HepG2 (cell line): ENCODE data around the gene SRCIN1. TPM values are rescaled to one million over a fixed set of nuclear protein-coding genes. Genes with fewer than 3 reads are reported as not detected.

Experiments
- ADNP ChIP-seq: sonication (generic); formaldehyde crosslinking; IDR thresholded peaks from 2 replicates; pipeline ENCODE4 v1.4.0; 2020; ENCODE audit warnings: missing genetic modification reagents
- ATF1 ChIP-seq: IDR thresholded peaks from 2 replicates; pipeline ENCODE4 v1.6.1; 2016; ENCODE audit warnings: mild to moderate bottlenecking, control low read depth
- BCL6 ChIP-seq: IDR thresholded peaks from 2 replicates; pipeline ENCODE4 v1.6.1; 2016; ENCODE audit warnings: missing genetic modification reagents, missing compliant biosample characterization
- BRCA1 ChIP-seq: sonication (generic); formaldehyde crosslinking; IDR thresholded peaks from 2 replicates; pipeline ENCODE4 v1.4.0; 2020; ENCODE audit warnings: missing genetic modification reagents
- FOXK2 ChIP-seq: fragments of 450-650 bp; IDR thresholded peaks from 2 replicates; pipeline ENCODE4 v1.6.1; 2016
- GTF2F1 ChIP-seq: fragments of 150-350 bp; IDR thresholded peaks from 2 replicates; pipeline ENCODE4 v1.6.1; 2014; ENCODE audit warnings: low read length
- GTF3A ChIP-seq: sonication (generic); formaldehyde crosslinking; conservative IDR thresholded peaks from 2 replicates; pipeline ENCODE4 v1.4.0; 2020; ENCODE audit warnings: mild to moderate bottlenecking, missing genetic modification reagents
- HNF4G ChIP-seq, 2 experiments: sonication (generic) in 1 of 2; formaldehyde crosslinking in 1 of 2; IDR thresholded peaks; 2 replicates each; pipeline versions ENCODE4 v1.4.0 to v1.6.1; 2011 to 2020; ENCODE audit warnings: borderline replicate concordance in 2 of 2, low read depth in 2 of 2, mild to moderate bottlenecking in 2 of 2, low read length in 1 of 2, missing genetic modification reagents in 1 of 2, moderate library complexity in 1 of 2
- MYC ChIP-seq: sonication (generic); formaldehyde crosslinking; IDR thresholded peaks from 2 replicates; pipeline ENCODE4 v1.9.0; 2021; ENCODE audit warnings: missing genetic modification reagents, borderline replicate concordance
- RARA ChIP-seq: IDR thresholded peaks from 2 replicates; pipeline ENCODE4 v1.6.1; 2016; ENCODE audit warnings: missing genetic modification reagents, missing compliant biosample characterization
- ZNF292 ChIP-seq: sonication (generic); formaldehyde crosslinking; IDR thresholded peaks from 2 replicates; pipeline ENCODE4 v1.8.1; 2022; ENCODE audit warnings: mild to moderate bottlenecking, low read depth, missing genetic modification reagents, borderline replicate concordance
- ZNF557 ChIP-seq: sonication (generic); formaldehyde crosslinking; IDR thresholded peaks from 2 replicates; pipeline ENCODE4 v1.4.0; 2020; ENCODE audit warnings: missing genetic modification reagents
- ZNF570 ChIP-seq: sonication (generic); formaldehyde crosslinking; IDR thresholded peaks from 2 replicates; pipeline ENCODE4 v1.4.0; 2020; ENCODE audit warnings: mild to moderate bottlenecking, missing genetic modification reagents, borderline replicate concordance
- ZNF687 ChIP-seq: sonication (generic); formaldehyde crosslinking; IDR thresholded peaks from 2 replicates; pipeline ENCODE4 v1.5.1; 2020; ENCODE audit warnings: mild to moderate bottlenecking, missing genetic modification reagents, moderate library complexity
- ZNF75D ChIP-seq: sonication (generic); formaldehyde crosslinking; IDR thresholded peaks from 2 replicates; pipeline ENCODE4 v1.8.1; 2023; ENCODE audit warnings: missing genetic modification reagents, mild to moderate bottlenecking, borderline replicate concordance
- ZSCAN9 ChIP-seq: IDR thresholded peaks from 2 replicates; pipeline ENCODE4 v1.6.1; 2016; ENCODE audit warnings: borderline replicate concordance
- polyA plus RNA-seq, 8 experiments: library from polyadenylated mRNA; depleted of rRNA in 3 of 8; stranded (reverse) in 7 of 8; unstranded in 1 of 8; fragments of >200 nt; fragmentation: Illumina TruSeq in 4 of 8; extraction: Trizol in 4 of 8; gene quantifications; 2 replicates each; pipeline versions ENCODE4 v1.2.1 to v1.2.3, GENCODE V29; 2011 to 2016; ENCODE audit warnings: low read depth in 4 of 8, missing spikeins in 1 of 8, mixed read lengths in 1 of 8; ENCODE audit not compliant: insufficient read depth in 1 of 8
- total RNA-seq, 5 experiments: library from RNA; depleted of rRNA; stranded (reverse); fragments of >200 nt; fragmentation: Illumina TruSeq; extraction: Trizol; gene quantifications; 2 replicates each; pipeline ENCODE4 v1.2.3, GENCODE V29; 2016; ENCODE audit warnings: low read depth in 1 of 5
- TF ChIP-seq, protein P1 (sequence below): sonication (generic); formaldehyde crosslinking; IDR thresholded peaks from 2 replicates; pipeline ENCODE4 v1.9.0; 2021; ENCODE audit warnings: missing genetic modification reagents, borderline replicate concordance
- TF ChIP-seq, protein P2 (sequence below): sonication (generic); formaldehyde crosslinking; conservative IDR thresholded peaks from 2 replicates; pipeline ENCODE4 v1.8.0; 2022; ENCODE audit warnings: mild to moderate bottlenecking, moderate library complexity, missing genetic modification reagents
- TF ChIP-seq, protein P3 (sequence below): sonication (generic); formaldehyde crosslinking; IDR thresholded peaks from 2 replicates; pipeline ENCODE4 v1.5.1; 2020; ENCODE audit warnings: missing genetic modification reagents, mild to moderate bottlenecking, borderline replicate concordance

SRCIN1 gene
- total and polyA plus RNA-seq, 2 of the 13 experiments (the other 11 are each of a cell fraction or from before 2014, with no cell fraction given), result 1.2 to 9.6 TPM

GRCh38 chr17:38590988-38591758, 14.6 kb downstream of the SRCIN1 start (continued):
- TF ChIP-seq, protein P1, sequence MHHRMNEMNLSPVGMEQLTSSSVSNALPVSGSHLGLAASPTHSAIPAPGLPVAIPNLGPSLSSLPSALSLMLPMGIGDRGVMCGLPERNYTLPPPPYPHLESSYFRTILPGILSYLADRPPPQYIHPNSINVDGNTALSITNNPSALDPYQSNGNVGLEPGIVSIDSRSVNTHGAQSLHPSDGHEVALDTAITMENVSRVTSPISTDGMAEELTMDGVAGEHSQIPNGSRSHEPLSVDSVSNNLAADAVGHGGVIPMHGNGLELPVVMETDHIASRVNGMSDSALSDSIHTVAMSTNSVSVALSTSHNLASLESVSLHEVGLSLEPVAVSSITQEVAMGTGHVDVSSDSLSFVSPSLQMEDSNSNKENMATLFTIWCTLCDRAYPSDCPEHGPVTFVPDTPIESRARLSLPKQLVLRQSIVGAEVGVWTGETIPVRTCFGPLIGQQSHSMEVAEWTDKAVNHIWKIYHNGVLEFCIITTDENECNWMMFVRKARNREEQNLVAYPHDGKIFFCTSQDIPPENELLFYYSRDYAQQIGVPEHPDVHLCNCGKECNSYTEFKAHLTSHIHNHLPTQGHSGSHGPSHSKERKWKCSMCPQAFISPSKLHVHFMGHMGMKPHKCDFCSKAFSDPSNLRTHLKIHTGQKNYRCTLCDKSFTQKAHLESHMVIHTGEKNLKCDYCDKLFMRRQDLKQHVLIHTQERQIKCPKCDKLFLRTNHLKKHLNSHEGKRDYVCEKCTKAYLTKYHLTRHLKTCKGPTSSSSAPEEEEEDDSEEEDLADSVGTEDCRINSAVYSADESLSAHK (CRISPR knock-in tag), result no peak
- TF ChIP-seq ZNF687 (CRISPR knock-in tag), result peak; percentile 69
- TF ChIP-seq, protein P2, sequence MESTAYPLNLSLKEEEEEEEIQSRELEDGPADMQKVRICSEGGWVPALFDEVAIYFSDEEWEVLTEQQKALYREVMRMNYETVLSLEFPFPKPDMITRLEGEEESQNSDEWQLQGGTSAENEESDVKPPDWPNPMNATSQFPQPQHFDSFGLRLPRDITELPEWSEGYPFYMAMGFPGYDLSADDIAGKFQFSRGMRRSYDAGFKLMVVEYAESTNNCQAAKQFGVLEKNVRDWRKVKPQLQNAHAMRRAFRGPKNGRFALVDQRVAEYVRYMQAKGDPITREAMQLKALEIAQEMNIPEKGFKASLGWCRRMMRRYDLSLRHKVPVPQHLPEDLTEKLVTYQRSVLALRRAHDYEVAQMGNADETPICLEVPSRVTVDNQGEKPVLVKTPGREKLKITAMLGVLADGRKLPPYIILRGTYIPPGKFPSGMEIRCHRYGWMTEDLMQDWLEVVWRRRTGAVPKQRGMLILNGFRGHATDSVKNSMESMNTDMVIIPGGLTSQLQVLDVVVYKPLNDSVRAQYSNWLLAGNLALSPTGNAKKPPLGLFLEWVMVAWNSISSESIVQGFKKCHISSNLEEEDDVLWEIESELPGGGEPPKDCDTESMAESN, result 0 out of 2 replicates have a peak, but pooled peaks have one; percentile 32
- no peak for TF ChIP-seq ATF1 (CRISPR knock-in tag)
- TF ChIP-seq ZSCAN9, result no peak
- no peak for TF ChIP-seq GTF2F1
- TF ChIP-seq MYC, result no peak; the same call in 1 of the 2 replicates
- no peak for TF ChIP-seq ADNP
- TF ChIP-seq RARA (CRISPR knock-in tag), result peak; percentile 73
- TF ChIP-seq, protein P3, sequence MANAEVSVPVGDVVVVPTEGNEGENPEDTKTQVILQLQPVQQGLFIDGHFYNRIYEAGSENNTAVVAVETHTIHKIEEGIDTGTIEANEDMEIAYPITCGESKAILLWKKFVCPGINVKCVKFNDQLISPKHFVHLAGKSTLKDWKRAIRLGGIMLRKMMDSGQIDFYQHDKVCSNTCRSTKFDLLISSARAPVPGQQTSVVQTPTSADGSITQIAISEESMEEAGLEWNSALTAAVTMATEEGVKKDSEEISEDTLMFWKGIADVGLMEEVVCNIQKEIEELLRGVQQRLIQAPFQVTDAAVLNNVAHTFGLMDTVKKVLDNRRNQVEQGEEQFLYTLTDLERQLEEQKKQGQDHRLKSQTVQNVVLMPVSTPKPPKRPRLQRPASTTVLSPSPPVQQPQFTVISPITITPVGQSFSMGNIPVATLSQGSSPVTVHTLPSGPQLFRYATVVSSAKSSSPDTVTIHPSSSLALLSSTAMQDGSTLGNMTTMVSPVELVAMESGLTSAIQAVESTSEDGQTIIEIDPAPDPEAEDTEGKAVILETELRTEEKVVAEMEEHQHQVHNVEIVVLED (CRISPR knock-in tag), result no peak
- no peak for TF ChIP-seq ZNF570 (CRISPR knock-in tag)
- TF ChIP-seq HNF4G (IDR thresholded peaks at IDR 0.05; ENCODE audit: borderline replicate concordance, low read depth, low read length), result no peak
- no peak for TF ChIP-seq HNF4G (CRISPR knock-in tag; IDR thresholded peaks at IDR 0.05; ENCODE audit: borderline replicate concordance, low read depth)
- TF ChIP-seq ZNF292 (CRISPR knock-in tag), result no peak
- TF ChIP-seq ZNF75D (CRISPR knock-in tag), result no peak
- no peak for TF ChIP-seq ZNF557 (CRISPR knock-in tag)
- no peak for TF ChIP-seq GTF3A (CRISPR knock-in tag)
- TF ChIP-seq BCL6 (CRISPR knock-in tag), result 0 out of 2 replicates have a peak, but pooled peaks have one; percentile 8
- no peak for TF ChIP-seq FOXK2
- TF ChIP-seq BRCA1 (CRISPR knock-in tag), result no peak
